ENCODE measurements around the gene MRPL40. TPM values are rescaled to one million over a fixed set of nuclear protein-coding genes. Genes with fewer than 3 reads are reported as not detected.

The MRPL40 gene
- total and polyA plus RNA-seq, 10 of the 15 experiments (the other 5 are each of a cell fraction or from before 2014, with no cell fraction given), result 41.2 to 207 (median 69.1) TPM

- H3K9me3 ChIP-seq (replicated peaks; ENCODE audit: control insufficient read depth, insufficient read depth, low read length), result no peaks in the 10 kb centered on the region; the same call in 2 of the 3 replicates
- no peak overlapping the region for H2AFZ ChIP-seq (ENCODE audit: control insufficient read depth, low read depth, low read length)
- intact Hi-C loops (cut with micrococcal nuclease; ENCODE audit: unreplicated experiment), result no loop called here
- no TSS peak for BruUV-seq (replicated peaks)
- H3K9ac ChIP-seq (ENCODE audit: control insufficient read depth, insufficient read depth, low read length), result no peak overlapping the region
- CTCF ChIA-PET, result interaction anchor here (0.6 kb wide), 1 partner anchor 13 kb away, joined by 3 read pairs; no protein-coding TSS in a partner anchor
- POLR2A ChIA-PET, result no interaction called here
- H3K4me2 ChIP-seq (ENCODE audit: control insufficient read depth, insufficient read depth), result peak overlapping the region; percentile 70
- RAD21 ChIA-PET (ENCODE audit: unreplicated experiment), result no interaction called here
- in situ Hi-C loops (cut with MboI), result no loop called here
- 33% methylated on average over 5 of the region's 5 CpGs for WGBS (ENCODE audit: insufficient coverage, insufficient replicate concordance, low lambda C conversion rate, missing lambda C conversion rate)
- peak overlapping the region; percentile 72 for H3K27ac ChIP-seq (ENCODE audit: control insufficient read depth, insufficient read depth)
- peak; percentile 59 for ATAC-seq
- H3K79me2 ChIP-seq (ENCODE audit: control insufficient read depth, insufficient read depth, low read length), result peaks cover 66% of the 10 kb centered on the region
- no peaks in the 10 kb centered on the region for H3K27me3 ChIP-seq (replicated peaks in 1 of 2; ENCODE audit: control insufficient read depth in 2 of 2, insufficient read depth in 2 of 2, low read length in 1 of 2)
- no peaks in the 10 kb centered on the region for H4K20me1 ChIP-seq (ENCODE audit: control insufficient read depth, insufficient read depth)
- peaks cover 0 to 3% of the 10 kb centered on the region in 2 experiments; a peak in 1 of 4 replicates for H3K36me3 ChIP-seq (ENCODE audit: control insufficient read depth in 2 of 2, insufficient read depth in 2 of 2, low read length in 1 of 2)
- SMC1A ChIA-PET (ENCODE audit: uncharacterized antibody, unreplicated experiment), result interaction anchor here (0.6 to 1.0 kb wide), 2 partner anchors 9 to 13 kb away, joined by 3 read pairs; partner anchors contain the start of gene HIRA
- FAIRE-seq, result no peak
- H3K4me1 ChIP-seq (ENCODE audit: control insufficient read depth, insufficient read depth, low read length), result peaks cover 11% of the 10 kb centered on the region
- no peak for DNase-seq (ENCODE audit: low read depth, low spot score)
- TF ChIP-seq MEF2B (IDR thresholded peaks at IDR 0.05; ENCODE audit: partially characterized antibody, poor library complexity, severe bottlenecking), result peak; percentile 3
- TF ChIP-seq SPI1 (IDR thresholded peaks at IDR 0.05; ENCODE audit: borderline replicate concordance, insufficient read depth, low read depth, low read length), result peak; percentile 67; the same call in 1 of the 2 replicates
- 0 out of 2 replicates have a peak, but pooled peaks have one; percentile 11 for TF ChIP-seq MTA3 (IDR thresholded peaks at IDR 0.05; ENCODE audit: borderline replicate concordance, low read length)
- TF ChIP-seq FOXM1 (IDR thresholded peaks at IDR 0.05; ENCODE audit: low read depth, low read length), result no peak
- no peak overlapping the region for H3K4me3 ChIP-seq
These were observed 13.3 kb upstream of the MRPL40 start for GRCh38 chr22:19419086-19419463.

GRCh38 chr22:19419464-19420178 lies 12.7 kb upstream of the MRPL40 start:
- FAIRE-seq, result no peak
- WGBS (ENCODE audit: insufficient coverage, insufficient replicate concordance, low lambda C conversion rate, missing lambda C conversion rate), result 51% methylated on average over 5 of the region's 5 CpGs
- Histone ChIP-seq H3K27ac (ENCODE audit: control insufficient read depth, insufficient read depth) (peak overlapping the region; percentile 72), H2AFZ (ENCODE audit: control insufficient read depth, low read depth, low read length) (no peak overlapping the region), H3K27me3 (replicated peaks in 1 of 2; ENCODE audit: control insufficient read depth in 2 of 2, insufficient read depth in 2 of 2, low read length in 1 of 2) (no peaks in the 10 kb centered on the region), H3K9ac (ENCODE audit: control insufficient read depth, insufficient read depth, low read length) (no peak overlapping the region), H3K36me3 (ENCODE audit: control insufficient read depth in 2 of 2, insufficient read depth in 2 of 2, low read length in 1 of 2) (no peaks in the 10 kb centered on the region; a peak in 1 of 4 replicates), H3K79me2 (ENCODE audit: control insufficient read depth, insufficient read depth, low read length) (peaks cover 68% of the 10 kb centered on the region), H3K4me2 (ENCODE audit: control insufficient read depth, insufficient read depth) (peak overlapping the region; percentile 70), H3K4me1 (ENCODE audit: control insufficient read depth, insufficient read depth, low read length) (peaks cover 11% of the 10 kb centered on the region), H4K20me1 (ENCODE audit: control insufficient read depth, insufficient read depth) (no peaks in the 10 kb centered on the region), H3K9me3 (replicated peaks; ENCODE audit: control insufficient read depth, insufficient read depth, low read length) (no peaks in the 10 kb centered on the region; the same call in 2 of the 3 replicates), H3K4me3 (no peak overlapping the region)
- BruUV-seq (replicated peaks), result no TSS peak
- peak; percentile 93 for ATAC-seq
- CTCF ChIA-PET, result interaction anchor here (0.6 to 1.6 kb wide), 2 partner anchors 13 to 240 kb away, joined by 3 read pairs; no protein-coding TSS in a partner anchor
- peak; percentile 55 for DNase-seq (ENCODE audit: low read depth, low spot score)
- in situ Hi-C loops (cut with MboI) (no loop called here), intact Hi-C loops (cut with micrococcal nuclease; ENCODE audit: unreplicated experiment) (loop anchor here (10.0 kb wide), 1 partner anchor 125 kb away; the partner anchor contains the start of gene CLTCL1)
- RAD21 ChIA-PET (ENCODE audit: unreplicated experiment), result no interaction called here
- SMC1A ChIA-PET (ENCODE audit: uncharacterized antibody, unreplicated experiment), result interaction anchor here (0.6 to 1.0 kb wide), 4 partner anchors 8 to 49 kb away, joined by 3 read pairs; partner anchors contain the start of gene HIRA
- POLR2A ChIA-PET, result interaction anchor here (0.7 to 1.7 kb wide), 2 partner anchors 12 to 323 kb away, joined by 3 to 5 read pairs; partner anchors contain the start of gene HIRA
- TF ChIP-seq ZNF384 (IDR thresholded peaks at IDR 0.05; ENCODE audit: borderline replicate concordance, low read depth, low read length) (no peak), PAX5 (IDR thresholded peaks at IDR 0.05; ENCODE audit: borderline replicate concordance, low read depth, low read length) (no peak), MYB (IDR thresholded peaks at IDR 0.05; ENCODE audit: borderline replicate concordance, low read depth, low read length) (no peak), PBX3 (IDR thresholded peaks at IDR 0.05; ENCODE audit: insufficient replicate concordance, low read depth, low read length) (no peak), BMI1 (IDR thresholded peaks at IDR 0.05; ENCODE audit: borderline replicate concordance) (no peak), RFX5 (IDR thresholded peaks at IDR 0.05; ENCODE audit: low read depth, low read length) (no peak), NR2C1 (IDR thresholded peaks at IDR 0.05) (no peak)
